GM23338 (cell line): Measurements from ENCODE around the gene CDHR5.

Experiments
- CREB1 ChIP-seq: fragments of 250-450 bp; sonication (Bioruptor Pico); IDR thresholded peaks from 2 replicates; pipeline ENCODE4 v1.5.0; 2020; ENCODE audit warnings: low read depth, mild to moderate bottlenecking, moderate library complexity
- CTCF ChIP-seq, 2 experiments: fragments of 200-600 bp in 1 of 2; sonication (generic) in 1 of 2; conservative IDR thresholded peaks; 2 replicates each; pipeline versions ENCODE4 v1.5.1 to v1.6.1; 2016 to 2017; ENCODE audit warnings: antibody characterized with exemption in 2 of 2, low read depth in 2 of 2, mild to moderate bottlenecking in 2 of 2, moderate library complexity in 1 of 2
- EZH2 ChIP-seq: fragments of 200-600 bp; sonication (generic); IDR thresholded peaks from one replicate; pipeline ENCODE4 v1.8.0; 2017; ENCODE audit warnings: antibody characterized with exemption, mild to moderate bottlenecking, low read depth; ENCODE audit not compliant: unreplicated experiment
- EZH2phosphoT487 ChIP-seq: fragments of 200-600 bp; sonication (generic); IDR thresholded peaks from one replicate; pipeline ENCODE4 v1.8.1; 2018; ENCODE audit warnings: antibody characterized with exemption; ENCODE audit not compliant: unreplicated experiment
- JUNB ChIP-seq: IDR thresholded peaks from one replicate; pipeline ENCODE4 v1.6.1; 2016; ENCODE audit warnings: antibody characterized with exemption; ENCODE audit not compliant: unreplicated experiment
- POLR2AphosphoS5 ChIP-seq: IDR thresholded peaks from 2 replicates; pipeline ENCODE4 v1.6.1; 2016; ENCODE audit warnings: antibody characterized with exemption, low read depth
- REST ChIP-seq: IDR thresholded peaks from one replicate; pipeline ENCODE4 v1.6.1; 2018; ENCODE audit warnings: antibody characterized with exemption; ENCODE audit not compliant: unreplicated experiment

- TF ChIP-seq CTCF (conservative IDR thresholded peaks at IDR 0.05; ENCODE audit: low read depth in 2 of 2) (no peak), EZH2phosphoT487 (no peak), REST (no peak), EZH2 (no peak), JUNB (no peak), POLR2AphosphoS5 (no peak), CREB1 (no peak)
These were observed 36.8 kb downstream of the CDHR5 start for GRCh38 chr11:587978-588380.
